Ovary (tissue), 9 donors: ENCODE measurements around the gene PDE4D. TPM values are rescaled to one million over a fixed set of nuclear protein-coding genes. Genes with fewer than 3 reads are reported as not detected.
A peak's percentile ranks its signal among the peaks of the same experiment; 100 is the strongest.
"Not testable (repeated sequence)": the region's sequence is repeated elsewhere in the genome, so short reads cannot be mapped to it uniquely, and the experiment has no call there.

Experiments
- DNase-seq, 5 donors: peaks; one replicate each; pipeline ENCODE4 v3.0.0-alpha.2; 2019 to 2020
- H3K27ac ChIP-seq, 2 donors: fragments of 200-600 bp; one replicate each; pipeline versions ENCODE4 v1.5.1 to v1.8.0; 2019 to 2022
- H3K27me3 ChIP-seq: fragments of 200-600 bp; one replicate; pipeline ENCODE4 v1.8.0; 2022
- H3K36me3 ChIP-seq: fragments of 200-600 bp; sonication (generic); one replicate; pipeline ENCODE4 v1.5.1; 2019
- H3K4me1 ChIP-seq: one replicate; pipeline ENCODE4 v1.8.1; 2013; ENCODE audit warnings: mild to moderate bottlenecking, moderate library complexity; ENCODE audit not compliant: insufficient read depth
- H3K4me3 ChIP-seq: fragments of 200-600 bp; sonication (generic); one replicate; pipeline ENCODE4 v1.5.1; 2017
- H3K9me3 ChIP-seq, 2 donors: fragments of 200-600 bp in 1 of 2; sonication (generic) in 1 of 2; one replicate each; pipeline versions ENCODE4 v1.5.1 to v1.8.1; 2013 to 2019; ENCODE audit warnings: mild to moderate bottlenecking in 1 of 2, moderate library complexity in 1 of 2
- EP300 ChIP-seq: sonication (generic); formaldehyde crosslinking; IDR thresholded peaks from one replicate; pipeline ENCODE4 v1.6.1; 2017; ENCODE audit warnings: antibody characterized with exemption
- POLR2A ChIP-seq: fragments of 450-650 bp; IDR thresholded peaks from one replicate; pipeline ENCODE4 v1.6.1; 2017; ENCODE audit warnings: antibody characterized with exemption, mild to moderate bottlenecking, moderate library complexity
- WGBS, 3 donors: extraction: QIAGEN DNeasy Blood & Tissue Kit in 1 of 3; methylation state at CpG; one replicate each; pipeline versions ENCODE4 v1.1.5 to v1.1.7; 2013 to 2017; 5-methylcytosine and 5-hydroxymethylcytosine counted together
- intact Hi-C, 4 donors: fragments of 100-400 bp; cut with DNase I; formaldehyde crosslinking; loops; one replicate each; pipeline versions ENCODE4 v1.11.0 to v1.15.1; 2022 to 2023
- polyA plus RNA-seq, 2 donors: library from polyadenylated mRNA; stranded (reverse); fragments of 200-250 nt in 1 of 2; fragments of 350-450 nt in 1 of 2; fragmentation: Illumina TruSeq in 1 of 2; extraction: RNeasy Lipid Tissue Mini Kit (QIAGEN cat#74804) in 1 of 2; gene quantifications; one replicate each; pipeline ENCODE4 v1.2.3, GENCODE V29; 2013 to 2014
- total RNA-seq, 7 donors: library from RNA; depleted of rRNA in 2 of 7; stranded (reverse); fragments of >200 nt in 2 of 7; fragmentation: NEBNext Ultra II Directional in 3 of 7; extraction: Animal tissue kit (Norgen Biotek cat#: 25700) in 3 of 7; gene quantifications; one replicate each; pipeline versions ENCODE4 v1.1.0 to v1.2.4, GENCODE V29; 2016 to 2023
- TF ChIP-seq, protein P1 (sequence below), 3 donors: fragments of 450-650 bp in 2 of 3; fragments of 200-600 bp in 1 of 3; IDR thresholded peaks; one replicate each; pipeline versions ENCODE4 v1.5.1 to v1.8.0; 2016 to 2022; ENCODE audit warnings: antibody characterized with exemption in 3 of 3, mild to moderate bottlenecking in 1 of 3
- donor health status: DM: no; HTN: no; CAD: no; lungs with moderate emphysema.
- donor health status: DM: no; HTN: no; CAD: no.
- donor health status: Bipolar disorder and iron deficiency.
- donor health status: DM: yes; HTN: yes; CAD: no.
- donor health status: DM: no; HTN: no; CAD: no.
- donor health status: DM: yes; HTN: yes; CAD: no.

The PDE4D gene
- total and polyA plus RNA-seq, 9 donors: 1.3 to 67.6 (median 8.4) TPM

DNA sequence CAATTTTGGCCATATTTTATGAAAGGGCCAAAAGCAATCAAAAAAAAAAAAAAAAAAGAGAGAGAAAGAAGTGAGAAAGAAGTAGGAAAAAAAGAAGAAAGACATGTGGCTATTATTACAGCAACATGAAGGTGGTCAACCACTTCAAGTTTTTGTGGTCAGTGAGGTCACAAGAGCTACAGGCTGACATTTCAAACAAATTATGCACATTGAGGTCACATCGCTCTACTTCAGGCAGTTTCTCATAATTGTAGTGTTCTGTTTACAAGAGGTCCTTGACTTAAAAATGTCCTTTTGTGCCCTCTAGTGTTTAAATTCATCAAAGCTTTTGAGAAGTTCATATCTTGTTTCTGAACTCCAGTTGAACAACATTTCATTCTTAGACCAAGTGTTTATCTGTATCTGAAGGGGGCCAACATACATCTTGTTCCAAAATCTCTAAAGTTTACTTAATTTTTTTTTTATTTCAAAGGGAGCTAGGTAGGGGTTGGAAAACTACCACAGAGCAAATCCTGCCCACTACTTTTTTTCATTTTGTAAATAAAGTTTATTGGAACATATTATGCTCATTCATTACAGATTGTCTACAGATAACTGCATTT, 513.1 kb downstream of the PDE4D start:
- Histone ChIP-seq H3K9me3 (no peaks in the 10 kb centered on the region), H3K27me3 (no peaks in the 10 kb centered on the region), H3K27ac (no peak overlapping the region), H3K36me3 (no peaks in the 10 kb centered on the region), H3K4me3 (no peak overlapping the region), H3K4me1 (no peaks in the 10 kb centered on the region)
- no peak for TF ChIP-seq EP300
- no peak for TF ChIP-seq POLR2A
- TF ChIP-seq, protein P1, sequence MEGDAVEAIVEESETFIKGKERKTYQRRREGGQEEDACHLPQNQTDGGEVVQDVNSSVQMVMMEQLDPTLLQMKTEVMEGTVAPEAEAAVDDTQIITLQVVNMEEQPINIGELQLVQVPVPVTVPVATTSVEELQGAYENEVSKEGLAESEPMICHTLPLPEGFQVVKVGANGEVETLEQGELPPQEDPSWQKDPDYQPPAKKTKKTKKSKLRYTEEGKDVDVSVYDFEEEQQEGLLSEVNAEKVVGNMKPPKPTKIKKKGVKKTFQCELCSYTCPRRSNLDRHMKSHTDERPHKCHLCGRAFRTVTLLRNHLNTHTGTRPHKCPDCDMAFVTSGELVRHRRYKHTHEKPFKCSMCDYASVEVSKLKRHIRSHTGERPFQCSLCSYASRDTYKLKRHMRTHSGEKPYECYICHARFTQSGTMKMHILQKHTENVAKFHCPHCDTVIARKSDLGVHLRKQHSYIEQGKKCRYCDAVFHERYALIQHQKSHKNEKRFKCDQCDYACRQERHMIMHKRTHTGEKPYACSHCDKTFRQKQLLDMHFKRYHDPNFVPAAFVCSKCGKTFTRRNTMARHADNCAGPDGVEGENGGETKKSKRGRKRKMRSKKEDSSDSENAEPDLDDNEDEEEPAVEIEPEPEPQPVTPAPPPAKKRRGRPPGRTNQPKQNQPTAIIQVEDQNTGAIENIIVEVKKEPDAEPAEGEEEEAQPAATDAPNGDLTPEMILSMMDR (IDR thresholded peaks at IDR 0.05): peak in 1 of 3 donors; percentile 41
- WGBS, 3 donors: 0 to 23% (median 12%) methylated on average over 1 of the region's 1 CpG
- intact Hi-C loops: loop anchor here in 1 of 4 donors (10.0 kb wide), 1 partner anchor 294 kb away; no protein-coding TSS in a partner anchor
- no peak for DNase-seq

GRCh38 chr5:59374036-59374435, 519.5 kb downstream of the PDE4D start:
- WGBS, 3 donors: 83 to 95% (median 93%) methylated on average over 1 of the region's 1 CpG
- H3K9me3 ChIP-seq: not testable (repeated sequence)
- intact Hi-C loops: loop anchor here in 2 of 4 donors (5.0 to 10.0 kb wide), 2 partner anchors 187 to 189 kb away; no protein-coding TSS in a partner anchor

DNA sequence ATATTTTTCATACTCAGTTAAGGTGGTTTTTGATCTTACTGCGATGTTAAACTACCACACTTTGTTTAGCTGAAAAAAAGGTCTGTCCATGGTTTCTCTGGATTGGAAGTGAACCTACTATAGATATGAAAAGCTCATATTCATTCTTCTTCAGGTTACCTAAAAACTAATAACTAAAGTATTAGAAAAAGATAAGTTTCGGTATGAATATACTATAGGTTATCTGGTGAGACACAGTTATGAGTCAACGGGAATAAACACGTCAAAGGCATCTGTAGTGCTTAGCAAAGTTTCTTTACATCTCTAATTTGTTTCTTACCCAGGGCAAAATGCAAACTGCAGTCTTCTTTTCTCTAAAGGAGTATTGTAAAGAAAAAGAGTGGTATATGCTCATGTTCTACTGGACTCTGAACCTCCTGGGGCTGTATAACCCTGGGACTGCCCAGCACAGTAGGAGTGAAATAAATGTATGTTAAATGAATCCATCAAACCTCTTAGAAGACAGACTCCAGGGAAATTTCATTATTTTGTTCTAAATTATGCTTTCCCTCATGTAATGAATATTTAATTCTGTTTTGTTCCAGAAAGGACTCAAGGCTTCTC, 521.9 kb downstream of the PDE4D start:
- WGBS, 3 donors: 72 to 89% (median 73%) methylated on average over 4 of the region's 4 CpGs
- peaks cover 2% of the 10 kb centered on the region for H3K27me3 ChIP-seq
- no peak overlapping the region for H3K27ac ChIP-seq
- H3K4me1 ChIP-seq: no peaks in the 10 kb centered on the region
- DNase-seq: no peak
- no peak overlapping the region for H3K4me3 ChIP-seq
- no peaks in the 10 kb centered on the region for H3K9me3 ChIP-seq
- no peak for TF ChIP-seq EP300
- TF ChIP-seq POLR2A: no peak
- TF ChIP-seq, protein P1 (IDR thresholded peaks at IDR 0.05): no peak
- H3K36me3 ChIP-seq: no peaks in the 10 kb centered on the region
- intact Hi-C loops: loop anchor here in 2 of 4 donors (5.0 to 10.0 kb wide), 2 partner anchors 184 to 187 kb away; no protein-coding TSS in a partner anchor

More at GRCh38 chr5:59374036-59374435, 519.5 kb downstream of the PDE4D start:
- H3K36me3 ChIP-seq, H3K4me3 ChIP-seq, H3K27me3 ChIP-seq, DNase-seq, H3K27ac ChIP-seq, H3K4me1 ChIP-seq: not testable (repeated sequence)

GRCh38 chr5:59368951-59369350, 524.6 kb downstream of the PDE4D start:
- H3K36me3 ChIP-seq: no peaks in the 10 kb centered on the region
- intact Hi-C loops: no loop called here
- no peak overlapping the region for H3K4me3 ChIP-seq
- no peaks in the 10 kb centered on the region for H3K9me3 ChIP-seq
- WGBS, 3 donors: 90 to 94% (median 91%) methylated on average over 4 of the region's 4 CpGs
- H3K4me1 ChIP-seq: no peaks in the 10 kb centered on the region
- H3K27ac ChIP-seq: no peak overlapping the region
- DNase-seq: no peak
- peaks cover 2% of the 10 kb centered on the region for H3K27me3 ChIP-seq
- TF ChIP-seq, protein P1 (IDR thresholded peaks at IDR 0.05): no peak
- TF ChIP-seq EP300 (no peak), POLR2A (no peak)
